ENCODE data around the gene DHX30. TPM values are rescaled to one million over a fixed set of nuclear protein-coding genes. Genes with fewer than 3 reads are reported as not detected.

Gene DHX30
- total and polyA plus RNA-seq, 2 of the 8 experiments (the other 6 are each of a cell fraction or from before 2014, with no cell fraction given) = 82.4 to 97.9 TPM

DNA sequence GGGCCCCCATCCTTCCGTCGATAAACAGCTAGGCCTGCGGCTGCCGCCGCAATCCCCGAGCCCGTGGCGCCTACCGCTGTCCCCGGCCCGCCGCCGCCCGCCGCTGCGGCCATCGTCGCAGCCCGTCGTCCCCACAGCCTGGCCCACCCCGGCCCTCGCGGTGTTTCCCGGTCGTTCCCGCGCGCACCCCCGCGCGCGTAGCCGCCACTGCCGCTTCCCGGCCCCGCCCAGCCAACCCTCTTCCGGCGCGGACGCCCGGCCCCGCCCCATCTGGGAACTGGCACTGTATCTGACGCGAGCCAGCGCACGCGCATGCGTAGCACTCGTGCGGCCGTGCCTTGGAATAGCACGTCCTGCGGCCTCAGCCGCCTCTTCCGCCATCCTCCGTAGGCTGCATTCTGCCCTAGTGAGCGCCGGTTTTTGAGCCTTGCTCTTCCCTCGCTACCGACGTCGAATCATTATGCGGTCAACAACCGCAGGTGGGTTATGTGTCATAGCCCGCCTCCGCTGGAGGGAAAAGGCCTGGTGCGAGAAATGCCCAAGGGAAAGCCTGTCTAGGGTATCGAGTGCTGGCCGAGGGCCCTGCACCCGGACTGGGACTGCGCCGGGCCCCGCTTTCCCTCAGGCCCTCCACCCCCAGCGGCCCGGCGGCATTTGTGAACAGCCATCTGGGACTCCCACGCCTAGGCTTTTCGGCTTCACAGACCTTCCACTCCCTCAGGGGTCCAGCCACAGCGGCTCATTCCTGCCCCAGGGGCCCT is 21.1 kb upstream of the DHX30 start, which contains the start of gene SMARCC1:
SMARCC1 (minus strand) TSS at position 209 of the 761 bp plus-strand sequence; CDS start at position 113, 96 bp downstream.
- Histone ChIP-seq H3K27ac (ENCODE audit: low read depth, low read length) (peak within 1 kb of the TSS; percentile 93), H2AFZ (ENCODE audit: low read length) (0 out of 2 replicates have a peak within 1 kb of the TSS, but pooled peaks have one; percentile 17), H4K8ac (ENCODE audit: extremely low read depth, insufficient read depth, low read length) (peak within 1 kb of the TSS; percentile 99), H4K20me1 (replicated peaks in 1 of 2; ENCODE audit: control insufficient read depth in 1 of 2, insufficient read depth in 2 of 2, low read length in 2 of 2) (peaks cover 6 to 7% of the 10 kb centered on the region in 2 experiments), H3K14ac (ENCODE audit: insufficient read length) (peak within 1 kb of the TSS; percentile 67), H3K79me1 (ENCODE audit: low read depth, low read length) (no peaks in the 10 kb centered on the region), H3K23ac (ENCODE audit: insufficient read length) (no peak within 1 kb of the TSS), H3K36me3 (ENCODE audit: control insufficient read depth in 2 of 4, insufficient read depth in 4 of 4, low read length in 3 of 4) (peaks cover 0 to 6% (median 0%) of the 10 kb centered on the region in 4 experiments; a peak in 1 of 8 replicates), H3K9ac (replicated peaks in 1 of 4; ENCODE audit: extremely low read depth in 1 of 4, low read depth in 3 of 4, low read length in 3 of 4) (peak within 1 kb of the TSS; percentile 97 to 98 (median 98)), H2BK120ac (replicated peaks; ENCODE audit: low read depth, low read length) (peak within 1 kb of the TSS; percentile 76), H2BK20ac (ENCODE audit: low read length) (no peak within 1 kb of the TSS), H3K27me3 (replicated peaks in 1 of 4; ENCODE audit: control insufficient read depth in 3 of 4, extremely low read depth in 1 of 4, insufficient read depth in 3 of 4, low read length in 3 of 4) (no peaks in the 10 kb centered on the region), H2AK5ac (ENCODE audit: low read depth, low read length) (peak within 1 kb of the TSS; percentile 92), H2BK15ac (ENCODE audit: low read length) (0 out of 2 replicates have a peak within 1 kb of the TSS, but pooled peaks have one; percentile 46), H2BK12ac (ENCODE audit: low read depth, low read length) (no peak within 1 kb of the TSS), H3K4me3 (ENCODE audit: extremely low read depth in 1 of 4, insufficient read depth in 2 of 4, low read depth in 3 of 4, low read length in 4 of 4) (peak within 1 kb of the TSS; percentile 97 to 100 (median 100)), H3K4me2 (ENCODE audit: insufficient read depth in 1 of 2, low read depth in 2 of 2, low read length in 2 of 2) (peak within 1 kb of the TSS; percentile 80 to 97), H2BK5ac (ENCODE audit: low read depth, low read length) (peak within 1 kb of the TSS; percentile 93), H4K5ac (ENCODE audit: insufficient read length, low read depth, low read length) (peak within 1 kb of the TSS; percentile 97), H4K91ac (replicated peaks; ENCODE audit: insufficient read length, low read length) (peak within 1 kb of the TSS; percentile 99), H3K4me1 (replicated peaks in 1 of 4; ENCODE audit: control insufficient read depth in 3 of 4, insufficient read depth in 4 of 4, low read length in 3 of 4) (peaks cover 0 to 5% (median 3%) of the 10 kb centered on the region in 4 experiments; a peak in 5 of 7 replicates), H3K4ac (replicated peaks; ENCODE audit: insufficient read length, low read depth, low read length) (peak within 1 kb of the TSS; percentile 93), H3K9me3 (ENCODE audit: insufficient read depth in 2 of 2, low read depth in 1 of 2, low read length in 1 of 2) (no peaks in the 10 kb centered on the region), H3K18ac (ENCODE audit: extremely low read depth, low read length) (peak within 1 kb of the TSS; percentile 93), H3K23me2 (ENCODE audit: low read depth, low read length) (peaks cover 9% of the 10 kb centered on the region), H3K79me2 (ENCODE audit: control insufficient read depth in 1 of 2, insufficient read depth in 2 of 2, low read length in 2 of 2) (peaks cover 41 to 48% of the 10 kb centered on the region in 2 experiments), H3K56ac (replicated peaks; ENCODE audit: insufficient read length, low read depth, low read length) (peak within 1 kb of the TSS; percentile 87)
- WGBS, 2 experiments (ENCODE audit: extremely low coverage in 1 of 2, insufficient coverage in 1 of 2, insufficient read length in 1 of 2, insufficient replicate concordance in 2 of 2, low coverage in 1 of 2, low lambda C conversion rate in 2 of 2, missing lambda C conversion rate in 1 of 2) = 1% methylated on average over 50 of the region's 79 CpGs; no CpG with 5 or more reads in 1 of the 2 experiments
- CTCF ChIA-PET (ENCODE audit: partially characterized antibody) = no interaction called here
- POLR2A ChIA-PET (ENCODE audit: partially characterized antibody) = interaction anchor here (0.7 to 3.5 kb wide), 14 partner anchors 9 to 459 kb away, joined by 3 to 19 read pairs (median 4); partner anchors contain the start of gene ZNF589
- DNase-seq (ENCODE audit: low read depth in 1 of 2, low spot score in 2 of 2) = peak; percentile 85 to 99
- no peak for FAIRE-seq
- TF ChIP-seq YY1 (IDR thresholded peaks at IDR 0.05; ENCODE audit: low read depth, low read length) (peak; percentile 4; the same call in 1 of the 2 replicates), SP4 (IDR thresholded peaks at IDR 0.05; ENCODE audit: low read length) (no peak), RAD21 (IDR thresholded peaks at IDR 0.05 in 1 of 2, conservative IDR thresholded peaks at IDR 0.05 in 1 of 2; ENCODE audit: low read depth in 2 of 2, low read length in 2 of 2) (no peak), TCF12 (IDR thresholded peaks at IDR 0.05; ENCODE audit: low read depth, low read length) (no peak), TBP (IDR thresholded peaks at IDR 0.05; ENCODE audit: low read depth, low read length) (peak; percentile 82), ASH2L (IDR thresholded peaks at IDR 0.05; ENCODE audit: low read length) (peak; percentile 90), POLR2A (IDR thresholded peaks at IDR 0.05; ENCODE audit: control extremely low read depth in 1 of 2, low read depth in 2 of 2, low read length in 2 of 2) (peak; percentile 83 to 91), CREB1 (IDR thresholded peaks at IDR 0.05) (peak; percentile 63), EGR1 (IDR thresholded peaks at IDR 0.05; ENCODE audit: borderline replicate concordance, low read depth, low read length) (no peak; the same call in 1 of the 2 replicates), POLR2AphosphoS5 (IDR thresholded peaks at IDR 0.05; ENCODE audit: low read depth, low read length) (peak; percentile 91), TAF7 (optimal IDR thresholded peaks at IDR 0.05; ENCODE audit: borderline replicate concordance, low read depth, low read length) (peak; percentile 70)
- TF ChIP-seq, protein P1, sequence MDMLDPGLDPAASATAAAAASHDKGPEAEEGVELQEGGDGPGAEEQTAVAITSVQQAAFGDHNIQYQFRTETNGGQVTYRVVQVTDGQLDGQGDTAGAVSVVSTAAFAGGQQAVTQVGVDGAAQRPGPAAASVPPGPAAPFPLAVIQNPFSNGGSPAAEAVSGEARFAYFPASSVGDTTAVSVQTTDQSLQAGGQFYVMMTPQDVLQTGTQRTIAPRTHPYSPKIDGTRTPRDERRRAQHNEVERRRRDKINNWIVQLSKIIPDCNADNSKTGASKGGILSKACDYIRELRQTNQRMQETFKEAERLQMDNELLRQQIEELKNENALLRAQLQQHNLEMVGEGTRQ (IDR thresholded peaks at IDR 0.05; ENCODE audit: low read length) = 0 out of 2 replicates have a peak, but pooled peaks have one; percentile 30
